Endodermal cell (in vitro differentiated cells): Measurements from ENCODE around the gene CCDC92. TPM values are rescaled to one million over a fixed set of nuclear protein-coding genes. Genes with fewer than 3 reads are reported as not detected.
A peak's percentile ranks its signal among the peaks of the same experiment; 100 is the strongest.

Source experiments
- DNase-seq: peaks from one replicate; pipeline ENCODE4 v3.0.0-alpha.2; 2017
- H3K27ac ChIP-seq: 2 replicates; pipeline ENCODE4 v1.5.1; 2013; ENCODE audit warnings: mild to moderate bottlenecking, low read depth, low read length, moderate library complexity
- H3K27me3 ChIP-seq: 2 replicates; pipeline ENCODE4 v1.6.1; 2013; ENCODE audit warnings: mild to moderate bottlenecking, low read length, moderate library complexity; ENCODE audit not compliant: insufficient read depth, control insufficient read depth, poor library complexity, severe bottlenecking
- H3K36me3 ChIP-seq: 2 replicates; pipeline ENCODE4 v1.7.0; 2013; ENCODE audit warnings: mild to moderate bottlenecking, low read length, moderate library complexity; ENCODE audit not compliant: control insufficient read depth, insufficient read depth
- H3K4me1 ChIP-seq: one replicate; pipeline ENCODE4 v1.7.0; 2013; ENCODE audit warnings: low read length; ENCODE audit not compliant: control insufficient read depth, insufficient read depth
- H3K4me3 ChIP-seq: 2 replicates; pipeline ENCODE4 v1.5.1; 2013; ENCODE audit warnings: mild to moderate bottlenecking, low read length, moderate library complexity
- H3K9ac ChIP-seq: 2 replicates; pipeline ENCODE4 v1.6.1; 2013; ENCODE audit warnings: mild to moderate bottlenecking, low read length, moderate library complexity; ENCODE audit not compliant: poor library complexity, severe bottlenecking; ENCODE audit errors: extremely low read depth
- H3K9me3 ChIP-seq: 2 replicates; pipeline ENCODE4 v1.6.1; 2013; ENCODE audit warnings: mild to moderate bottlenecking, low read length, moderate library complexity; ENCODE audit not compliant: control insufficient read depth
- H3K27ac Mint-ChIP-seq: 2 replicates; pipeline ENCODE4 v1.8.0; 2020; ENCODE audit warnings: mixed read lengths
- H3K27me3 Mint-ChIP-seq: 2 replicates; pipeline ENCODE4 v1.8.0; 2021; ENCODE audit warnings: mild to moderate bottlenecking, mixed read lengths; ENCODE audit not compliant: insufficient read depth
- H3K36me3 Mint-ChIP-seq: 2 replicates; pipeline ENCODE4 v1.8.0; 2020; ENCODE audit warnings: low read depth, mixed read lengths
- H3K4me1 Mint-ChIP-seq: 2 replicates; pipeline ENCODE4 v1.8.0; 2020; ENCODE audit warnings: mixed read lengths
- H3K4me3 Mint-ChIP-seq: 2 replicates; pipeline ENCODE4 v1.8.0; 2020; ENCODE audit warnings: mild to moderate bottlenecking, moderate library complexity, mixed read lengths
- H3K9me3 Mint-ChIP-seq: 2 replicates; pipeline ENCODE4 v1.8.0; 2020; ENCODE audit warnings: mild to moderate bottlenecking, mixed read lengths
- WGBS, 2 experiments: methylation state at CpG; one replicate each; pipeline versions ENCODE4 v1.1.5 to v1.1.7; 2013; ENCODE audit warnings: missing lambda C conversion rate in 2 of 2, mixed read lengths in 1 of 2; ENCODE audit not compliant: insufficient coverage in 1 of 2, insufficient read length in 1 of 2; 5-methylcytosine and 5-hydroxymethylcytosine counted together
- total RNA-seq, 2 donors: library from RNA; stranded (reverse); fragmentation: NEBNext Ultra II Directional in 1 of 2; extraction: Animal tissue kit (Norgen Biotek cat#: 25700) in 1 of 2; gene quantifications; 2 replicates in 1 of 2; 3 replicates in 1 of 2; pipeline ENCODE4 v1.2.1, GENCODE V29; 2021
- TF ChIP-seq, protein P1 (sequence below): fragments of 200-600 bp; sonication (generic); conservative IDR thresholded peaks from 2 replicates; pipeline ENCODE4 v1.5.0; 2021; ENCODE audit warnings: antibody characterized with exemption, mild to moderate bottlenecking

CCDC92 gene
- total RNA-seq, 2 donors from 2014 or later: 37.9 to 45.1 TPM

DNA sequence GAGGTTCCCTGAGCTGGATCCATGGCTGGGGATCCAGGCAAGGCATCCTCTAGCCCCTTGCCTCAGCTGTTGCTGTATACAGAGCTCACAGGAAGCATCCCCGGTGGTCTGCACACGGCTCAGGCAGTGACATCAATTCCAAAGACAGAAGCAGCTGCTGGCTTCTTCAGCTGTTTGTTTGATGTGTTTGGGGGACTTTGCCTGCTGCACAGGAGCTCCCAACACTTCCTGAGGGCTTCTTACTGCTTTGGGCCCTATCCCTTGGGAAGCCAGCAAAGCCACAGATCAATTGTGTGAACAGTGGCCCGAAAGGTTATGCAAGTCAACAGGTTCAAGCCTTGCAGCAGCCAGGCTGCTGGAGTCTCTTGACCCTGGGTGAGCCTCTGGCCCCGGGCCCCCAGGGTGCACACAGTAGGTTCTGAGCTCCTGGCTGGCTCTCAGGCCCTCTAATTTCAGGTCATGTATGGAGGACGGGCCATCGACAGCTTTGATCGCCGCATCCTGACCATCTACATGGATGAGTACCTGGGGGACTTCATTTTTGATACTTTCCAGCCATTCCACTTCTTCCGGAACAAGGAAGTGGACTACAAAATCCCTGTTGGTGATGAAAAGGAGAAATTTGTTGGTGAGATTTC, 42.6 kb downstream of the CCDC92 start:
- Histone ChIP-seq H3K4me1 (no peaks in the 10 kb centered on the region), H3K4me3 (no peak overlapping the region), H3K9ac (no peak overlapping the region), H3K36me3 (no peaks in the 10 kb centered on the region), H3K27ac (no peak overlapping the region), H3K27me3 (no peaks in the 10 kb centered on the region), H3K9me3 (no peaks in the 10 kb centered on the region)
- Mint-ChIP-seq H3K9me3 (no peaks in the 10 kb centered on the region), H3K4me3 (no peak overlapping the region), H3K4me1 (no peaks in the 10 kb centered on the region), H3K27me3 (peaks cover 5% of the 10 kb centered on the region), H3K27ac (no peak overlapping the region), H3K36me3 (no peaks in the 10 kb centered on the region)
- DNase-seq: no peak
- TF ChIP-seq, protein P1, sequence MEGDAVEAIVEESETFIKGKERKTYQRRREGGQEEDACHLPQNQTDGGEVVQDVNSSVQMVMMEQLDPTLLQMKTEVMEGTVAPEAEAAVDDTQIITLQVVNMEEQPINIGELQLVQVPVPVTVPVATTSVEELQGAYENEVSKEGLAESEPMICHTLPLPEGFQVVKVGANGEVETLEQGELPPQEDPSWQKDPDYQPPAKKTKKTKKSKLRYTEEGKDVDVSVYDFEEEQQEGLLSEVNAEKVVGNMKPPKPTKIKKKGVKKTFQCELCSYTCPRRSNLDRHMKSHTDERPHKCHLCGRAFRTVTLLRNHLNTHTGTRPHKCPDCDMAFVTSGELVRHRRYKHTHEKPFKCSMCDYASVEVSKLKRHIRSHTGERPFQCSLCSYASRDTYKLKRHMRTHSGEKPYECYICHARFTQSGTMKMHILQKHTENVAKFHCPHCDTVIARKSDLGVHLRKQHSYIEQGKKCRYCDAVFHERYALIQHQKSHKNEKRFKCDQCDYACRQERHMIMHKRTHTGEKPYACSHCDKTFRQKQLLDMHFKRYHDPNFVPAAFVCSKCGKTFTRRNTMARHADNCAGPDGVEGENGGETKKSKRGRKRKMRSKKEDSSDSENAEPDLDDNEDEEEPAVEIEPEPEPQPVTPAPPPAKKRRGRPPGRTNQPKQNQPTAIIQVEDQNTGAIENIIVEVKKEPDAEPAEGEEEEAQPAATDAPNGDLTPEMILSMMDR: no peak
- 90 to 94% methylated on average over 7 to 9 of the region's 9 CpGs for WGBS, 2 experiments

DNA sequence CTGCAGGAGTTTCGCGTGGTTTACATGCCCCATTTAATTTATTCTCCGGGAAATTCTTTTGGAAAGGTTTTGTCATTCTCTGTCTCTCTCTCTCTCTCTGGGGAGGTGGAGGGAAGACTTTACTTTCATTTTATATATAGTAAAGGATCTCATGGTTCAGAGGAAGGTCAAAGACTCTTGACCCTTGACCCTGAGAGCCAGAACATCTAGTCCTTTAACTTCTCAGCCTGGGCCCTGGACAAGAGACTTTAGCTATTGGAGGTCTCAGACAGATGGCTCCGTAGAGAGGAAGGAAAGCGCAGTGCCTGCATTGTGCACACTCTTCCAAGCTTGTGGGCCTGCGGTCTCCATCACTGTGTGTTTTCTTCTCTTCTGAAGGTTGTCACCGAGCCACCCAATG, 43.7 kb downstream of the CCDC92 start:
- TF ChIP-seq, protein P1: no peak

DNA sequence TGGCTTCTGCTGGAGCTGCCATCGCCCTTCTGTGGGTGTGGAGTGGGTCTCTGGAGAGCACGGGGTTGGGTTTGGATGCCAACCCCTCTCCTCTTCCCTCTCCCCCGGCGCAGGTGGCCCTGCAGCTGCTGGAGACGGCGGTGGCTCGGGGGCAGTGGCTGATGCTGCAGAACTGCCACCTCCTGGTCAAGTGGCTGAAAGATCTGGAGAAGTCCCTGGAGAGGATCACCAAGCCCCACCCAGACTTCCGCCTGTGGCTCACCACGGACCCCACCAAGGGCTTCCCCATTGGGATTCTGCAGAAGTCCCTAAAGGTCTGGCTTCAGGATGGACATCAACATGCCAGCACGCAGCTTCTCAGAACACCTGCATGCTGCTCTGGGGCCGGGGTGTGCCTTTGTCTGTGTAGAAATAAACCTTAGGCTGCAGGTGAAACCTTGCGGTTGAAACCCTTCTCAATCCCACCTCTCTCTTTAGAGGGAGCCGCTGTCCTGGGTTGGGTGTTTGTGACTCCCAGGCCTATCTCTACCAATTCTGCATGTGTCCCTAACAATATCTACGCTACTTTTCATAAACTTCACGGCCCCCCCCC, 44.3 kb downstream of the CCDC92 start:
- H3K27ac Mint-ChIP-seq: no peak overlapping the region
- H3K9ac ChIP-seq: no peak overlapping the region
- TF ChIP-seq, protein P1: peak; percentile 57
- H3K27me3 ChIP-seq: no peaks in the 10 kb centered on the region
- H3K4me1 ChIP-seq: no peaks in the 10 kb centered on the region
- H3K4me1 Mint-ChIP-seq: no peaks in the 10 kb centered on the region
- no peaks in the 10 kb centered on the region for H3K36me3 Mint-ChIP-seq
- H3K4me3 ChIP-seq: no peak overlapping the region
- H3K36me3 ChIP-seq: no peaks in the 10 kb centered on the region
- no peak overlapping the region for H3K4me3 Mint-ChIP-seq
- no peaks in the 10 kb centered on the region for H3K9me3 Mint-ChIP-seq
- H3K27ac ChIP-seq: no peak overlapping the region
- H3K9me3 ChIP-seq: no peaks in the 10 kb centered on the region
- 91 to 92% methylated on average over 8 to 15 of the region's 15 CpGs for WGBS, 2 experiments
- peak; percentile 73 for DNase-seq
- peaks cover 5% of the 10 kb centered on the region for H3K27me3 Mint-ChIP-seq

More for the DNA sequence above, 43.7 kb downstream of the CCDC92 start:
- Histone ChIP-seq H3K27me3 (no peaks in the 10 kb centered on the region), H3K4me1 (no peaks in the 10 kb centered on the region), H3K27ac (no peak overlapping the region), H3K9ac (no peak overlapping the region), H3K9me3 (no peaks in the 10 kb centered on the region), H3K36me3 (no peaks in the 10 kb centered on the region), H3K4me3 (no peak overlapping the region)
- H3K9me3 Mint-ChIP-seq: no peaks in the 10 kb centered on the region
- H3K4me1 Mint-ChIP-seq: no peaks in the 10 kb centered on the region
- H3K27me3 Mint-ChIP-seq: peaks cover 5% of the 10 kb centered on the region
- no peak overlapping the region for H3K27ac Mint-ChIP-seq
- no peaks in the 10 kb centered on the region for H3K36me3 Mint-ChIP-seq
- WGBS, 2 experiments: 96 to 100% methylated on average over 3 to 4 of the region's 7 CpGs
- DNase-seq: no peak
- H3K4me3 Mint-ChIP-seq: no peak overlapping the region
